Measurements from ENCODE around the gene NXN. TPM values are rescaled to one million over a fixed set of nuclear protein-coding genes. Genes with fewer than 3 reads are reported as not detected.

Gene NXN
- polyA plus RNA-seq, 1 of the 3 experiments (the other 2 are of a cell fraction) = 23.9 TPM

DNA sequence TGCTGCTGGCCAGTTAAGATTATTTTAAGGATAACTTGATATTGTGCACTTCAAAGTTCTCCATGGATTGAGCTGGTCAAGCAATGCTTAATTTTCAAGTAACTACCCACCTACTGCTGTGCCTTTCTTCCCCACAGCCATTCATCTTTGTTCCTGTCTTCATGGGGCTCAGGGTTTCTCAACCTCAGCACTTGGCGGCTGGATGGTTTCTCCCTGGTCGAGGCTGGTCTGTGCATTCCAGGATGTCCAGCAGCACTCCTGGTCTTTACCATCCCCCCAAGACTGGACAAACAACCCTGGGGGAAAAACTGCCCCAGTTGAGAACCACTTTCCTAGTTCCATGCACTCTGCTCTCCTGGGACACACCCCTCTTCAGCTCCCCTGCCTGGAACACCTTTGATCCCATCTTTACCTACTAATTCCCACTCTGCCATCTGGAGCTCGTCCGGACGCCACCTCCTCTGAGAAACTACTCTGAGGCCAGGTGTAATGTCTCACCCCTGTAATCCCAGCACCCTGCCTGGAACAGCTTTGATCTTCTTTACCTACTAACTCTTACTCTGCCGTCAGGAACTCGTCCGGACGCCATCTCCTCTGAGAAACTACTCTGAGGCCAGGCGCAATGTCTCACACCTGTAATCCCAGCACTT lies 81.5 kb downstream of the NXN start (continued):
- TF ChIP-seq, protein P1, sequence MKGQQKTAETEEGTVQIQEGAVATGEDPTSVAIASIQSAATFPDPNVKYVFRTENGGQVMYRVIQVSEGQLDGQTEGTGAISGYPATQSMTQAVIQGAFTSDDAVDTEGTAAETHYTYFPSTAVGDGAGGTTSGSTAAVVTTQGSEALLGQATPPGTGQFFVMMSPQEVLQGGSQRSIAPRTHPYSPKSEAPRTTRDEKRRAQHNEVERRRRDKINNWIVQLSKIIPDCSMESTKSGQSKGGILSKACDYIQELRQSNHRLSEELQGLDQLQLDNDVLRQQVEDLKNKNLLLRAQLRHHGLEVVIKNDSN (IDR thresholded peaks at IDR 0.05; ENCODE audit: borderline replicate concordance, low read depth) = no peak
- TF ChIP-seq EP300 (IDR thresholded peaks at IDR 0.05; ENCODE audit: borderline replicate concordance in 1 of 2, low read depth in 1 of 2, low read length in 1 of 2) (no peak), MEF2A (IDR thresholded peaks at IDR 0.05; ENCODE audit: borderline replicate concordance, low read depth) (no peak)
- TF ChIP-seq, protein P2, sequence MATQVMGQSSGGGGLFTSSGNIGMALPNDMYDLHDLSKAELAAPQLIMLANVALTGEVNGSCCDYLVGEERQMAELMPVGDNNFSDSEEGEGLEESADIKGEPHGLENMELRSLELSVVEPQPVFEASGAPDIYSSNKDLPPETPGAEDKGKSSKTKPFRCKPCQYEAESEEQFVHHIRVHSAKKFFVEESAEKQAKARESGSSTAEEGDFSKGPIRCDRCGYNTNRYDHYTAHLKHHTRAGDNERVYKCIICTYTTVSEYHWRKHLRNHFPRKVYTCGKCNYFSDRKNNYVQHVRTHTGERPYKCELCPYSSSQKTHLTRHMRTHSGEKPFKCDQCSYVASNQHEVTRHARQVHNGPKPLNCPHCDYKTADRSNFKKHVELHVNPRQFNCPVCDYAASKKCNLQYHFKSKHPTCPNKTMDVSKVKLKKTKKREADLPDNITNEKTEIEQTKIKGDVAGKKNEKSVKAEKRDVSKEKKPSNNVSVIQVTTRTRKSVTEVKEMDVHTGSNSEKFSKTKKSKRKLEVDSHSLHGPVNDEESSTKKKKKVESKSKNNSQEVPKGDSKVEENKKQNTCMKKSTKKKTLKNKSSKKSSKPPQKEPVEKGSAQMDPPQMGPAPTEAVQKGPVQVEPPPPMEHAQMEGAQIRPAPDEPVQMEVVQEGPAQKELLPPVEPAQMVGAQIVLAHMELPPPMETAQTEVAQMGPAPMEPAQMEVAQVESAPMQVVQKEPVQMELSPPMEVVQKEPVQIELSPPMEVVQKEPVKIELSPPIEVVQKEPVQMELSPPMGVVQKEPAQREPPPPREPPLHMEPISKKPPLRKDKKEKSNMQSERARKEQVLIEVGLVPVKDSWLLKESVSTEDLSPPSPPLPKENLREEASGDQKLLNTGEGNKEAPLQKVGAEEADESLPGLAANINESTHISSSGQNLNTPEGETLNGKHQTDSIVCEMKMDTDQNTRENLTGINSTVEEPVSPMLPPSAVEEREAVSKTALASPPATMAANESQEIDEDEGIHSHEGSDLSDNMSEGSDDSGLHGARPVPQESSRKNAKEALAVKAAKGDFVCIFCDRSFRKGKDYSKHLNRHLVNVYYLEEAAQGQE (IDR thresholded peaks at IDR 0.05; ENCODE audit: low read depth, low read length) = no peak

DNA sequence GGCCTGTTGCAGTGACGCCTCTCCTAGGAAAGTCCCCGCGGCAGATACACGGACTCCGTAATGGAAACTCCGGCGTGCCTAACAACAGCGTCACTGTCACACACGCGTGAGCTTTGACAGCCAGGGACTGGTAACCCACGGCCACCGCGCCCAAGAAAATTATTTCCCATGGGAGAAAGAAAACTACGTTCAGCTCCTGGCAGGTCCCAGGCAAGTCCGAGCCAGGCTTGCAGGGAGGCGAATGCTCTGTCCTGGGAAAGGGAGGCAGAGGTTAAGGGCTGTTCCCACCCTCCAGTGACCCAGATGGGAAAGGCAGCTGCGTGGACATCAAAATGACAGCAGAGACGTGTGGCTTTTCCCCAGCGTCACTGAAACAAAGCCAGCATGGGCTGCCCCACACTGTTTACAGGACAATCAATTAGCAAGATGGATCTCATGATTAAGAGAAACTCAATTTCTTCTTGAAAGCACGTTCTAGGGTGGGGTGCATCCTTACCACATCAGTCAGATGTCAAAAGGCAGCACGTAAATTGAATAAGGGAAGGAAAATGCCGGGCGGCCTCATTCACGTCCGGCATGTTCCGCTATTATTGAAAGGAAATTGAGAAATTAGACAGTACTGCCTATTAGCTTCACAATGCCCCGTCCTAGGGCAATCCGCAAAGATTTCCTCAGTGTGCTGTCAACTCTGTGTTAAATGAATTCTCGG lies 82.5 kb downstream of the NXN start:
- peaks cover 41% of the 10 kb centered on the region for H3K27me3 ChIP-seq (ENCODE audit: insufficient read depth)
- H3K79me2 ChIP-seq (ENCODE audit: insufficient read depth) = peaks cover 3% of the 10 kb centered on the region
- H4K20me1 ChIP-seq (ENCODE audit: insufficient read depth) = no peaks in the 10 kb centered on the region
- ChIA-PET CTCF (no interaction called here), POLR2A (no interaction called here)
- H3K36me3 ChIP-seq (replicated peaks in 1 of 2; ENCODE audit: control insufficient read depth in 1 of 2, insufficient read depth in 2 of 2, low read length in 1 of 2) = no peaks in the 10 kb centered on the region
- no peaks in the 10 kb centered on the region for H3F3A ChIP-seq (replicated peaks; ENCODE audit: insufficient read depth)
- WGBS (ENCODE audit: low lambda C conversion rate) = 65% methylated on average over 29 of the region's 29 CpGs
- H3K27ac ChIP-seq (ENCODE audit: low read depth in 2 of 2, low read length in 1 of 2) = no peak overlapping the region
- H2AFZ ChIP-seq (ENCODE audit: low read depth) = no peak overlapping the region
- H3K9me2 ChIP-seq = no peaks in the 10 kb centered on the region
- no peaks in the 10 kb centered on the region for H3K9me3 ChIP-seq
- H3K4me1 ChIP-seq (ENCODE audit: control insufficient read depth in 1 of 2, insufficient read depth in 2 of 2, low read depth in 1 of 2, low read length in 1 of 2) = no peaks in the 10 kb centered on the region; a peak in 1 of 4 replicates
- DNase-seq = no peak
- no peak overlapping the region for H3K4me2 ChIP-seq
- TF ChIP-seq EZH2phosphoT487 (IDR thresholded peaks at IDR 0.05; ENCODE audit: borderline replicate concordance, low read depth) (no peak), RFX5 (IDR thresholded peaks at IDR 0.05; ENCODE audit: low read length) (no peak), GABPA (IDR thresholded peaks at IDR 0.05; ENCODE audit: low read depth) (no peak), TCF12 (IDR thresholded peaks at IDR 0.05) (no peak), FOSL2 (IDR thresholded peaks at IDR 0.05; ENCODE audit: borderline replicate concordance, low read depth) (no peak), JUND (IDR thresholded peaks at IDR 0.05) (no peak), RAD21 (IDR thresholded peaks at IDR 0.05; ENCODE audit: low read length) (no peak), POLR2AphosphoS5 (IDR thresholded peaks at IDR 0.05; ENCODE audit: low read depth, low read length) (no peak)
- TF ChIP-seq, protein P3, sequence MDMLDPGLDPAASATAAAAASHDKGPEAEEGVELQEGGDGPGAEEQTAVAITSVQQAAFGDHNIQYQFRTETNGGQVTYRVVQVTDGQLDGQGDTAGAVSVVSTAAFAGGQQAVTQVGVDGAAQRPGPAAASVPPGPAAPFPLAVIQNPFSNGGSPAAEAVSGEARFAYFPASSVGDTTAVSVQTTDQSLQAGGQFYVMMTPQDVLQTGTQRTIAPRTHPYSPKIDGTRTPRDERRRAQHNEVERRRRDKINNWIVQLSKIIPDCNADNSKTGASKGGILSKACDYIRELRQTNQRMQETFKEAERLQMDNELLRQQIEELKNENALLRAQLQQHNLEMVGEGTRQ (IDR thresholded peaks at IDR 0.05; ENCODE audit: borderline replicate concordance, low read depth, low read length) = no peak
- TF ChIP-seq, protein P4, sequence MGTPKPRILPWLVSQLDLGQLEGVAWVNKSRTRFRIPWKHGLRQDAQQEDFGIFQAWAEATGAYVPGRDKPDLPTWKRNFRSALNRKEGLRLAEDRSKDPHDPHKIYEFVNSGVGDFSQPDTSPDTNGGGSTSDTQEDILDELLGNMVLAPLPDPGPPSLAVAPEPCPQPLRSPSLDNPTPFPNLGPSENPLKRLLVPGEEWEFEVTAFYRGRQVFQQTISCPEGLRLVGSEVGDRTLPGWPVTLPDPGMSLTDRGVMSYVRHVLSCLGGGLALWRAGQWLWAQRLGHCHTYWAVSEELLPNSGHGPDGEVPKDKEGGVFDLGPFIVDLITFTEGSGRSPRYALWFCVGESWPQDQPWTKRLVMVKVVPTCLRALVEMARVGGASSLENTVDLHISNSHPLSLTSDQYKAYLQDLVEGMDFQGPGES (IDR thresholded peaks at IDR 0.05; ENCODE audit: low read depth, low read length) = no peak
- H3K9ac ChIP-seq = no peak overlapping the region
- H3K4me3 ChIP-seq (ENCODE audit: low read depth in 2 of 2, low read length in 1 of 2) = no peak overlapping the region
